Measurements from ENCODE around the gene IRGC. TPM values are rescaled to one million over a fixed set of nuclear protein-coding genes. Genes with fewer than 3 reads are reported as not detected.

The IRGC gene
- total RNA-seq, 1 donor from 2014 or later, result not detected

GRCh38 chr19:43749898-43750297 lies 34.0 kb downstream of the IRGC start:
- Histone ChIP-seq H3K4me3 (no peak overlapping the region), H3K27ac (no peak overlapping the region), H3K4me1 (peaks cover 21% of the 10 kb centered on the region), H3K9me3 (no peaks in the 10 kb centered on the region), H3K27me3 (no peaks in the 10 kb centered on the region), H3K36me3 (peaks cover 0 to 46% of the 10 kb centered on the region in 2 donors)
- TF ChIP-seq CTCF (IDR thresholded peaks at IDR 0.05), result no peak
- no peak for TF ChIP-seq POLR2A (IDR thresholded peaks at IDR 0.05)
- TF ChIP-seq POLR2AphosphoS5 (IDR thresholded peaks at IDR 0.05; ENCODE audit: insufficient read depth in 1 of 2, low read depth in 1 of 2), result no peak
- intact Hi-C loops (cut with DNase I), result loop anchor here (5.0 kb wide), 1 partner anchor 32 kb away; the partner anchor contains the start of gene KCNN4
- DNase-seq (ENCODE audit: extremely low spot score in 2 of 2), result no peak

GRCh38 chr19:43751466-43752220 lies 35.8 kb downstream of the IRGC start:
- Histone ChIP-seq H3K4me3 (no peak overlapping the region), H3K27me3 (no peaks in the 10 kb centered on the region), H3K36me3 (peaks cover 0 to 41% of the 10 kb centered on the region in 2 donors), H3K27ac (no peak overlapping the region), H3K4me1 (peaks cover 34% of the 10 kb centered on the region), H3K9me3 (no peaks in the 10 kb centered on the region)
- intact Hi-C loops (cut with DNase I), result no loop called here
- DNase-seq (ENCODE audit: extremely low spot score in 2 of 2), result no peak
- TF ChIP-seq POLR2AphosphoS5 (IDR thresholded peaks at IDR 0.05; ENCODE audit: insufficient read depth in 1 of 2, low read depth in 1 of 2) (no peak), CTCF (IDR thresholded peaks at IDR 0.05) (no peak), POLR2A (IDR thresholded peaks at IDR 0.05) (no peak)

- TF ChIP-seq CTCF (IDR thresholded peaks at IDR 0.05) (no peak), POLR2AphosphoS5 (IDR thresholded peaks at IDR 0.05; ENCODE audit: insufficient read depth in 1 of 2, low read depth in 1 of 2) (no peak), POLR2A (IDR thresholded peaks at IDR 0.05) (no peak)
- no peaks in the 10 kb centered on the region for H3K27me3 ChIP-seq
- intact Hi-C loops (cut with DNase I), result no loop called here
- H3K9me3 ChIP-seq, result no peaks in the 10 kb centered on the region
- H3K27ac ChIP-seq, result peak overlapping the region; percentile 99
- H3K36me3 ChIP-seq, result peaks cover 0 to 34% of the 10 kb centered on the region in 2 donors
- H3K4me3 ChIP-seq, result no peak overlapping the region
- DNase-seq (ENCODE audit: extremely low spot score in 2 of 2), result no peak
- peaks cover 34% of the 10 kb centered on the region for H3K4me1 ChIP-seq
These were observed 36.5 kb downstream of the IRGC start for GRCh38 chr19:43752287-43752875.

- peaks cover 38% of the 10 kb centered on the region for H3K4me1 ChIP-seq
- no peaks in the 10 kb centered on the region for H3K9me3 ChIP-seq
- TF ChIP-seq POLR2AphosphoS5 (IDR thresholded peaks at IDR 0.05; ENCODE audit: insufficient read depth in 1 of 2, low read depth in 1 of 2) (no peak), POLR2A (IDR thresholded peaks at IDR 0.05) (no peak), CTCF (IDR thresholded peaks at IDR 0.05) (no peak)
- H3K27me3 ChIP-seq, result no peaks in the 10 kb centered on the region
- H3K36me3 ChIP-seq, result peaks cover 0 to 16% of the 10 kb centered on the region in 2 donors
- intact Hi-C loops (cut with DNase I), result no loop called here
- DNase-seq (ENCODE audit: extremely low spot score in 2 of 2), result no peak
- H3K27ac ChIP-seq, result peak overlapping the region; percentile 99
- H3K4me3 ChIP-seq, result peak overlapping the region; percentile 69 to 71
These were observed 38.3 kb downstream of the IRGC start for GRCh38 chr19:43754253-43754502.
